Adrenal gland (tissue), 12 donors: Measurements from ENCODE around the gene PGBD2. TPM values are rescaled to one million over a fixed set of nuclear protein-coding genes. Genes with fewer than 3 reads are reported as not detected.

Experiments
- DNase-seq, 7 donors: peaks; one replicate each; pipeline ENCODE4 v3.0.0-alpha.2; 2019 to 2020
- H3K27ac ChIP-seq, 5 donors: fragments of 200-600 bp; sonication (generic) in 4 of 5; 1 replicate in 3 of 5; 2 replicates in 2 of 5; pipeline versions ENCODE4 v1.5.1 to v1.8.0; 2016 to 2020; ENCODE audit warnings: mild to moderate bottlenecking in 1 of 5
- H3K27me3 ChIP-seq: fragments of 200-600 bp; 2 replicates; pipeline ENCODE4 v1.8.0; 2021
- H3K36me3 ChIP-seq, 2 donors: fragments of 200-600 bp; replicated peaks in 1 of 2; 1 replicate in 1 of 2; 2 replicates in 1 of 2; pipeline versions ENCODE4 v1.5.1 to v1.8.0; 2018 to 2022
- H3K4me1 ChIP-seq, 2 donors: fragments of 200-600 bp; replicated peaks in 1 of 2; 1 replicate in 1 of 2; 2 replicates in 1 of 2; pipeline versions ENCODE4 v1.5.1 to v1.8.0; 2018 to 2021
- H3K4me3 ChIP-seq, 4 donors: fragments of 200-600 bp; sonication (generic) in 3 of 4; one replicate each; pipeline ENCODE4 v1.5.1; 2016 to 2018
- H3K9me3 ChIP-seq, 3 donors: fragments of 200-600 bp; sonication (generic) in 1 of 3; replicated peaks in 1 of 3; 1 replicate in 2 of 3; 2 replicates in 1 of 3; pipeline versions ENCODE4 v1.5.1 to v1.8.0; 2016 to 2021
- CTCF ChIP-seq, 6 experiments: fragments of 450-650 bp in 4 of 6; fragments of 200-600 bp in 2 of 6; sonication (generic) in 1 of 6; IDR thresholded peaks; 1 replicate in 5 of 6; 2 replicates in 1 of 6; pipeline versions ENCODE4 v1.5.1 to v1.8.0; 2016 to 2021; ENCODE audit warnings: antibody characterized with exemption in 6 of 6, mild to moderate bottlenecking in 2 of 6, moderate library complexity in 1 of 6
- POLR2A ChIP-seq, 2 donors: fragments of 450-650 bp; IDR thresholded peaks; one replicate each; pipeline ENCODE4 v1.6.1; 2017; ENCODE audit warnings: antibody characterized with exemption in 2 of 2, mild to moderate bottlenecking in 2 of 2, moderate library complexity in 1 of 2
- WGBS, 4 donors: extraction: QIAGEN DNeasy Blood & Tissue Kit in 2 of 4; methylation state at CpG; one replicate each; pipeline versions ENCODE4 v1.1.5 to v1.1.7; 2013 to 2017; 5-methylcytosine and 5-hydroxymethylcytosine counted together
- intact Hi-C, 2 donors: fragments of 100-400 bp; cut with DNase I; formaldehyde crosslinking; loops; one replicate each; pipeline versions ENCODE4 v1.14.1 to v1.15.0; 2022 to 2023
- polyA plus RNA-seq, 3 donors: library from polyadenylated mRNA; stranded (reverse); fragments of 200-250 nt in 2 of 3; fragments of 350-450 nt in 1 of 3; fragmentation: Illumina TruSeq in 1 of 3; extraction: RNeasy Lipid Tissue Mini Kit (QIAGEN cat#74804) in 1 of 3; gene quantifications; one replicate each; pipeline ENCODE4 v1.2.3, GENCODE V29; 2013 to 2014
- total RNA-seq, 9 donors: library from RNA; depleted of rRNA in 4 of 9; stranded (reverse); fragments of >200 nt in 4 of 9; fragments of 120-200 nt in 1 of 9; fragmentation: NEBNext Ultra II Directional in 1 of 9; extraction: Animal tissue kit (Norgen Biotek cat#: 25700) in 1 of 9; gene quantifications; one replicate each; pipeline versions ENCODE4 v1.1.0 to v1.2.4, GENCODE V29; 2013 to 2023
- donor health status: healthy with polysubstance abuse.
- donor health status: Bipolar disorder and iron deficiency.
- donor health status: DM: yes; HTN: yes; CAD: no.
- donor health status: DM: no; HTN: no; CAD: no.
- donor health status: DM: no; HTN: no; CAD: no.
- donor health status: DM: yes; HTN: yes; CAD: no.

PGBD2 gene
- total and polyA plus RNA-seq, 12 donors = 1.6 to 9.2 (median 4.6) TPM

GRCh38 chr1:248897412-248898337 lies 8.4 kb upstream of the PGBD2 start:
- 65 to 76% (median 72%) methylated on average over 2 to 9 of the region's 9 CpGs for WGBS, 4 donors
- no peak for DNase-seq
- H3K4me3 ChIP-seq = no peak overlapping the region
- intact Hi-C loops = no loop called here
- no peak overlapping the region for H3K27ac ChIP-seq
- TF ChIP-seq POLR2A (IDR thresholded peaks at IDR 0.05) (no peak), CTCF (IDR thresholded peaks at IDR 0.05) (no peak)
- no peaks in the 10 kb centered on the region for H3K9me3 ChIP-seq
- H3K4me1 ChIP-seq = no peaks in the 10 kb centered on the region
- peaks cover 10% of the 10 kb centered on the region for H3K27me3 ChIP-seq
- H3K36me3 ChIP-seq = no peaks in the 10 kb centered on the region

GRCh38 chr1:248900637-248901036 lies 5.4 kb upstream of the PGBD2 start:
- intact Hi-C loops = no loop called here
- TF ChIP-seq CTCF (IDR thresholded peaks at IDR 0.05) (no peak), POLR2A (IDR thresholded peaks at IDR 0.05) (no peak)
- Histone ChIP-seq H3K27me3 (peaks cover 10% of the 10 kb centered on the region), H3K9me3 (no peaks in the 10 kb centered on the region), H3K4me1 (no peaks in the 10 kb centered on the region), H3K27ac (no peak overlapping the region), H3K4me3 (no peak overlapping the region), H3K36me3 (no peaks in the 10 kb centered on the region)
- DNase-seq = no peak
- WGBS, 4 donors = 85 to 97% (median 92%) methylated on average over 1 of the region's 1 CpG

DNA sequence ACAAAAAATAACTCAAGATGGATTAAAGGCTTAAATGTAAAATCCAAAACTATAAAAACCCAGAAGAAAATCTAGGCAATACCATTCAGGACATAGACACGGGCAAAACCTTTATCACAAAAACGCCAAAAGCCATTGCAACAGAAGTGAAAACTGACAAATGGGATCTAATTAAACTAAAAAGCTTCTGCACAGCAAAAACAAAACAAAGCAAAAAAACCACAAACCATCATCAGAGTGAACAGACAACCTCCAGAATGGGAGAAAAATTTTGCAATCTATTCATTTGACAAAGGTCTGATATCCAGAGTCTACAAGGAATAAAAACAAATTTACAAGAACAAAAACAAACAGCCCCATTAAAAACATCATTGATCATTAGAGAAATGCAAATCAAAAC lies 4.5 kb upstream of the PGBD2 start:
- Histone ChIP-seq H3K9me3 (no peaks in the 10 kb centered on the region), H3K4me3 (no peak overlapping the region), H3K4me1 (no peaks in the 10 kb centered on the region), H3K36me3 (no peaks in the 10 kb centered on the region), H3K27me3 (peaks cover 4% of the 10 kb centered on the region), H3K27ac (no peak overlapping the region)
- WGBS, 4 donors = 68 to 83% (median 74%) methylated on average over 2 of the region's 2 CpGs
- intact Hi-C loops = no loop called here
- DNase-seq = no peak
- TF ChIP-seq POLR2A (IDR thresholded peaks at IDR 0.05) (no peak), CTCF (IDR thresholded peaks at IDR 0.05) (no peak)

GRCh38 chr1:248904437-248905216 lies 1.4 kb upstream of the PGBD2 start:
- Histone ChIP-seq H3K9me3 (no peaks in the 10 kb centered on the region), H3K27ac (no peak overlapping the region), H3K27me3 (no peaks in the 10 kb centered on the region), H3K4me1 (peaks cover 3 to 9% of the 10 kb centered on the region in 2 donors), H3K36me3 (no peaks in the 10 kb centered on the region), H3K4me3 (no peak overlapping the region)
- 88 to 94% (median 90%) methylated on average over 3 of the region's 3 CpGs for WGBS, 4 donors
- TF ChIP-seq POLR2A (IDR thresholded peaks at IDR 0.05) (no peak), CTCF (IDR thresholded peaks at IDR 0.05) (no peak)
- DNase-seq = no peak
- intact Hi-C loops = no loop called here
